HG03520 (cell line): ENCODE results near the gene EVI5L.
"Not testable (repeated sequence)": the region's sequence is repeated elsewhere in the genome, so short reads cannot be mapped to it uniquely, and the experiment has no call there.

Experiments
- ATAC-seq: cut with Tn5 transposase; IDR thresholded peaks from one replicate; pipeline ENCODE4 v1.9.1; 2021; ENCODE audit warnings: mild to moderate bottlenecking, moderate library complexity; ENCODE audit not compliant: unreplicated experiment

Gene EVI5L

DNA sequence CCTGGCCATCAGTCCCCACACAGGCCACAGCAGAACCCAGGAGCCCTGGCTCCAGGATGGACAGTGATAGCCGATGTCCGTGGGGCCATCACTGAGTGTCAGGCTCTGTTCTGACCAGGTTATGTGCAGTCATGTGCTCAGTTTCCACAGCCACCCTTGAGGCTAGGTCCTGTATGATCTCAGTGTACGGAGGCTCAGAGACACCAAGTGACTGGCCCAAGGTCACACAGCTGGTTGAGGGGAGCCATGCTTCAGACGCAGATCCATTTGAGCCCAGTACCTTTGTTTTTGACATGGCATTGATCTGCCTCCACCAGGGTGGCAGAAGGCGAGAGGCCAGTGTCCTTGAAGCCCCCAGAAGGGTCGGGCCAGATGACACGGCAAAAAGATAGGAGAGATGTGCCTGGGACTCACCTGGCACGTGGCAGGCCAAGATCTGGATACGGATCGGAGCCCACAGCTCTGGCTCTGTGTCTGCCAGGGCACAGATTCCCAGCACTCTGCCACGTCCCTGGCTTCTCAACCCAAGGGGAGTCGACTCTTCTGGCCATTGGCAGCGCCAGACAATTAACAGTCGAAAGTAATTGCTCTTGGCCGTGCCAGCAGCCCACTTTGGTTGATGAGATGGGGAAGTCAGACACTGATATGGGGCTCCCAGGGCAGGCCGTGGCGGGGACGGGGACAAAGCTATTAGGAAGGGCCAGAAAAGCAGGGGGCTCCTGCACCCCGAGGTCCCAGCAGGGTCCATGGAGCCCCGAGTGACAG, 15.6 kb downstream of the EVI5L start:
- ATAC-seq, result no peak

DNA sequence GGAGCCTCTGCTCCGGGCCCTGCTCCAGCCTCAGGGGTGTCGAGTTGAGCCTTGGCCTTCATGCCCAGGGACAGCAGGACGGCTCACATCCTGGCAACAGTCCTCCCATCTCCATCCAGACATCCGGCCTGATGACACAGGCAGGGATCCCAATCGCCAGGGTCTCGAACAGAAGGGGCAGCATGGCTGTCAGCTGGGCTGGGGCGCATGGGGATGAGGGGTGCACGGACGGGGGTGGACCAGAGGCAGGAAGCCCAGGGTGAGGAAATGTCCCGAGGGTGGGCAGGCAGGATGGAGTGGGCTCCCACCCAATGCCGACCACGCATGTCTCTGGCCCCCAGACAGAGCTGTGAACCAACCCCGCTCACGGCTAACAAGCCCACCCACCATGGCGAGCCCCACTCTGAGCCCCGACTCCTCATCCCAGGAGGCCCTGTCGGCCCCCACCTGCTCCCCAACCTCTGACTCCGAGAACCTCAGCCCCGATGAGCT, 16.2 kb downstream of the EVI5L start:
- no peak for ATAC-seq

DNA sequence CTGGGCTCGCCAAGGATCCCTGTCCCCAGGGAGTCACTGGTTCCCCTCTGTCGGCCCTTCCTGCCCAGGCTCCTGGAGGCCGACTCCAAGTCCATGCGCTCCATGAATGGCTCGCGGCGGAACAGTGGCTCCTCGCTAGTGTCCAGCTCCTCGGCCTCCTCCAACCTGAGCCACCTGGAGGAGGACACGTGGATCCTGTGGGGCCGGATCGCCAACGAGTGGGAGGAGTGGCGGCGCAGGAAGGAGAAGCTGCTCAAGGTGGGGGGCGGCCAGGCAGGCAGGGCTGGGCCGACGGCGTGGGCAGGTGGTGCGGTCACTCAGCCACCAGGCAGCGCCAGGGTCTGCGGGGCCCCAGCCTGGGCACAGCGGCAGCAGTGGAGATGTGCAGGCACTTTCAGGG, 17.6 kb downstream of the EVI5L start:
- no peak for ATAC-seq

DNA sequence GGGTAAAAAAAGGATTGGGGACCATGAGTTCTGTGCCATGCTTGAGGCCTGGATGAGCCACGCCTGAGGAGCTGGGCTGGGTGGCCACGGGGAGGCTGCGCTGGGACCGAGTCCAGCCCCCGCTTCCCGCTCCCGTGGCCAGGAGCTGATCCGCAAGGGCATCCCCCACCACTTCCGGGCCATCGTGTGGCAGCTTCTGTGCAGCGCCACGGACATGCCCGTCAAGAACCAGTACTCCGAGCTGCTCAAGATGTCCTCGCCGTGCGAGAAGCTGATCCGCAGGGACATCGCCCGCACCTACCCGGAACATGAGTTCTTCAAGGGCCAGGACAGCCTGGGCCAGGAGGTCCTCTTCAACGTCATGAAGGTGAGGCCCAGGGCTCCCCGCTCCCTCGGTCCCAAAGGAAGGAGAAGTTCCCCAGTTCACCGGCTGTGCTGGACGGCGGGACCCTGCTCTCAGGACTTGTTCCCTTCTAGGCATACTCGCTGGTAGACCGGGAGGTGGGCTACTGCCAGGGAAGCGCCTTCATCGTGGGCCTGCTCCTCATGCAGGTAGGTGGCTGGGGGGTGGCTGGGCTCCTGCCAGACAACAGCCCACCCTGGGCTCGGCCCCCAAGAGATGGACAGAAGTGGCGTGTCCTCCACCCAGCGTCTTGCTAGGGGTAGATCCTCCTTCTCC, 18.9 kb downstream of the EVI5L start:
- ATAC-seq, result no peak

DNA sequence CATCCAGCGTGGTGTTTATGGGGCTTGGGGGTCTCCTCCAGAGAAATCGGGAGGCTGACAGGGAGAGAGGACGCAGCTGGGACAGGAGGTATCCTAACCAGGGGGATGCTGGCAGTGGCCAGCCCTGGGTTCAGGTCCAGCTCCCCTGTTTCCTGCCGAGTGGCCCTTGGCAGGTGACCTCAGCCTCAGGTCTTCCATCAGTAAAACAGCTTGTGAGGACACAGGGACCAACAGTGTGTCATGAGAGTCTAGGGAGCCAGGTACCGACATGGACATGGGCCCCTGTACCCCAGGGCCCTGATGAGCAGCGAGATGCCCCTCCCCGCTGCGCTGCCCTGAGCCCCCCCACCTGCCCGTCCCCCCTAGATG, 19.6 kb downstream of the EVI5L start:
- no peak for ATAC-seq

DNA sequence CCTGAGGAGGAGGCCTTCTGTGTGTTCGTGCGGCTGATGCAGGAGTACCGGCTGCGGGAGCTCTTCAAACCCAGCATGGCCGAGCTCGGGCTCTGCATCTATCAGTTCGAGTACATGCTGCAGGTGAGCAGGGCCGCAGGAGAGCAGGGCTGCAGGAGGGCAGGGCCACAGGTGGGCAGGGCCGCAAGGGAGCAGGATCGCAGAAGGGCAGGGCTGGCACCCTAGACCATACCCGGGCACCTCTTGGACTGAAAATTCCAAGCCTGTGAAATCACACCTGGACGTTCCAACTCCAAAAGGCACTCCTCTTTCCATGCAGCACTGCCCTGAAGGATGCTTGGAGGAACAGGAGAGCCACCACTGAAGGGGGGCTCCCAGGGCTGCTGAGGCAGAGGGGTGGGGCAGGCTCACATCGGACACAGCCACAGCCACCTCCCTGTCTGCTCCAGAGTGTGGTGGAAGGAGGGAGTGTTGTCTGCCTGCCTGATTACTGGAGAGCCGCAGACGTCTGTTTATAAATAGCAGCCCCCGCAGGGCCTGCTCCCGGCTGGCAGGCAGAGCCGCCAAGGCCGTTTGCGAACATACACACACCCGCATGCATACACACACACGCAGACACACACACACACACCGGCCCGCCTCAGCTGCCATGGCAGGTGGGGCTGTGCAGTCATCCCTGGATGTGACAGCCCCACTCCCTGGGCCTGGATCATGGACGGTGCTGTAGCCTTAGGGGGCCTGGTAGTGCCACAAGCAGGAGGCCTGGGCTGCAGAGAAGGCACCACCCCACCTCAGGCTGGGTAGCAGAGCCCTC, 20.2 kb downstream of the EVI5L start:
- ATAC-seq, result no peak

DNA sequence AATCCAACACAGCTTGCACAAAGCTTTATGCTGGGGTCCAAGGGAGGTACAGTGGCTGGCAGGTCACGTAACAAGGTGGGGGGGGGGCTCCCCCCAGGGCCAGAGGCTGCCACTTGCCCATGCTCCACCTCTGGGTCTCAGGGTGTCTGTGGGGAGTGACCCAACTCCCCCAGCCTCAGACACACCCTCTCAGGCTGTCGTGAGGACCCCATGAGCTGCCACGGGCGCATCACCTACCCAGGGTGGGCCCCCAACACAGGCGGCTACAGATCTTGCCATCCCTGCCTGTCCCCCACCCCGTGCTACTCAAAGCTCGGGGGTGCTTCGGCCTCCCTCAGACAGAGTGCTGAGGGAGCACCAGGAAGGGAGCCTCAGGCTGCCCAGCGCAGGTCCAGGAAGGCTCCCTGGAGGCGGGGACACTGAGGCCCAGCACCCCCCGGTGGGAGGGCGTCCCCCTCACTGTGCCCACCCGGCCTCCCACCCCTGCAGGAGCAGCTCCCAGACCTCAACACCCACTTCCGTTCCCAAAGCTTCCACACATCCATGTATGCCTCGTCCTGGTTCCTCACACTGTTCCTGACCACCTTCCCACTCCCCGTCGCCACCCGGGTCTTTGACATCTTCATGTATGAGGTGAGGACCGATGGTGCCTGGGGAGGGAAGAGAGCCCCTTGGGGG, 21.1 kb downstream of the EVI5L start:
- ATAC-seq, result no peak

DNA sequence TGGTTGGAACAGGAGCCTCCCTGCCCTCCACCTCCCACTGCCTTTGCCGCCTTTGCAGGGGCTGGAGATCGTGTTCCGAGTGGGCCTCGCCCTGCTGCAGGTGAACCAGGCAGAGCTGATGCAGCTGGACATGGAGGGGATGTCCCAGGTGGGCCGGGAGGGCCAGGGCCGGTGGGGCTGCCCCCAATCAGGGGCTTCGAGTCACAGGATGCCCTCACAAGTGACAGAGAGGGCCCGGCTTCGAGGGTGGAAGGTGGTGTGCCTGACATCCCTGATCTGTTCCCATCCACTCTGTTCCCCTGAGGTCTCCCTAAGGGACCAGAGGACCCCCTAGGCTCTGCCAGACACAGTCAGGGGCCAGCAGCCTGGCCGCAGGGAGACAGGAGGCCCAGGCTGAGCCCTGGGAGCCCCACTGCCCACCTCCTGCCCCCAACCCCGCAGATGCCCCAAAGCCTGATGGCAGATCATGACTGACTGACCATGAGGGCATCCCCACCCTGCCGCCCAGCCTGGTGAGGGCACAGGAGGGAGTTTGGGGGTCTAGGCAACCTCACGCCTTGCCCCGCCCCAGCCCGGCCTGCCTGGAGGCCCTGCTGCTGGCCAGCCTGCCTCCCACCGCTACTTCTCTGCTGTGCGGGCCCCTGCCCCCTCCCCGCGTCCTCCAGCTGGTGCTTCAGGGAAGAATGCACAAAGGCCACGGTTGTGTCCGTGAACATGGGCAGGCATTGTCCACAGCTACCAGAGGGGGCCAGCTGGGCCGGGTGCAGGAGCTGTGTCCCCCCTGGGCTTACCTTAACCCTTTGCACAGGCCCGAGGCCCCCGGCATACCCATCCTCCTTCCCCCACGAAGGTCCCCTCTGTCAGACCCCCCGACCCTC, 21.8 kb downstream of the EVI5L start:
- ATAC-seq, result no peak

DNA sequence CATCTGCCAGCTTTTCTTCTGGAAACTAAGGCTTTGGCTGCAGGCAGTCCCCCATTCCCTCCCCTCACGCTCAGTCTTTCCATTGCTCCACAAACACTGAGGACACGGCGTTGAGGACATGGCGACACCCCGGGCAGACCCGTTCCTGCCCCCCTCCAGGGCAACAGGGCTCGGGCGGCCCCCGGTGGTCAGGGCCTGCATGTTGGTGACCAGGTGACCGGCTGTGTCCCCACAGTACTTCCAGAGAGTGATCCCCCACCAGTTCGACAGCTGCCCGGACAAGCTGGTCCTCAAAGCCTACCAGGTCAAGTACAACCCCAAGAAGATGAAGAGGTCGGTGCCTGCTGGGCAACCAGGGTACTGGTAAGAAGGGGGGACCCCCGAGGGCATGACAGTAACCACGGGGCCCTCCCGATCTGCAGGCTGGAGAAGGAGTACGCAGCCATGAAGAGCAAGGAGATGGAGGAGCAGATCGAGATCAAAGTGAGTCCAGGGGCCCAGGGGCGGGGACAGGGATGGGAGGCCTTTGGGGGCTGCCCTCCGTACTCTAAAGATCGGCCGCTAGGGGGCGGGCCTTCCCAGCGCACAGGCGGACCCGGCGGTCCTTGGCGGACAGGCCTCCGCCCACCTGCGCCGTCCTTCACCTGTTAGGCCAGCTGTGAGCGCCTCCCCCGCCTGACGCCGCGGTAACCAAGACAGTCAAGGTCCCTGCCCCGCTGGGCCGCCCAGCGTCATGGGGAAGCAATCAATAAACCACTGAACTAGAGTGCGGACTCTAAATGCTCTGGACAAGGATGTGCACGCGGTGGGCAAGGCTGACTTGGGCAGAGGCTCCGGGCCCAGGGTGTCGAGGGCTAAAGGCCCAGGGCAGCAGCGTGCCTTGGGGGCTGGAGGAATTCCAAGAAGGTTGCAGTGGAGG, 23.1 kb downstream of the EVI5L start:
- ATAC-seq, result no peak

DNA sequence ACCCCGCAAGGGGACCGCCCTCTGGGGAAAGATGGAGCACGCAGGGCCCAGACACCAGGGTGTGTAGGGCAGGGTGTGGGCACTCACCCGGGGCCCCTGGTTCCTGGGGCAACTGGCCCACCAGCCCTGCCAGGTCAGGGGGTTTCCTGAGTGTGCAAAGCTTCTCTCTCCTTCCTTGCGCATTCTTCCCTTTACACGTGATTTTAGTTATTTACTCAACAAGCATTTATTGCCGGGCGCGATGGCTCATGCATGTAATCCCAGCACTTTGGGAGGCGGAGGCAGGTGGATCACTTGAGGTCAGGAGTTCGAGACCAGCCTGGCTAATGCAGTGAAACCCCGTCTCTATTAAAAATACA, 23.7 kb downstream of the EVI5L start:
- ATAC-seq, result no peak

DNA sequence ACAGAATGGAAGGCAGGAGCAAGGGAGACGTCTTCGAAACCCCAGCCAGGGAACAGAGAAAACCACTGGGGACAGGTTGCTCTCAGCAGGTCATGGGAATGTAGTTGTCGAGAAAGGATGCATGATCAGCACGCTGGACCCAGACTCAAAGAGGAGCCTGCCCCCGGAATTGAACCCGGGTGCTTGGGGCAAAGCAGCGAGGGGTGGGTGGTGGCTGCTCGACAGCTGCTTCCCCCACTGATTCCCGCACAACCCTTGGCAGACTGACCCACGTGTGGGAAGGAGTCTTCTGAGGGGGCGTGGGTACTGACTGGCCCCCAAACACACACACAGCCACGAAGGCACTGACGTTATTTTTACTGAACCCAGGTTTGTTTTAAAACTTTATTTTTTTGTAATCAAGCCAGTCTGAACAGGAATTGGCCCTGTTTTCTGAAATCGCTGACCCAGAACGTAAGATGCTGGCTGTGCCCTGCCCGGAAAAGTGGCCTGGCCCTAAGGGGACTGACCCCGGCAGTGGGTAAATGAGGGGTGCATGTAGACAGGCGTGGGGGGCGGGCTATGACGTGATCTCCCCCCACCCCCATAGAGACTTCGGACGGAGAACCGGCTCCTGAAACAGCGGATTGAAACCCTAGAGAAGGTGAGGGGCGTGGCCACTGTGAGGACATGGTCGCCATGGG, 25.5 kb downstream of the EVI5L start:
- no peak for ATAC-seq

DNA sequence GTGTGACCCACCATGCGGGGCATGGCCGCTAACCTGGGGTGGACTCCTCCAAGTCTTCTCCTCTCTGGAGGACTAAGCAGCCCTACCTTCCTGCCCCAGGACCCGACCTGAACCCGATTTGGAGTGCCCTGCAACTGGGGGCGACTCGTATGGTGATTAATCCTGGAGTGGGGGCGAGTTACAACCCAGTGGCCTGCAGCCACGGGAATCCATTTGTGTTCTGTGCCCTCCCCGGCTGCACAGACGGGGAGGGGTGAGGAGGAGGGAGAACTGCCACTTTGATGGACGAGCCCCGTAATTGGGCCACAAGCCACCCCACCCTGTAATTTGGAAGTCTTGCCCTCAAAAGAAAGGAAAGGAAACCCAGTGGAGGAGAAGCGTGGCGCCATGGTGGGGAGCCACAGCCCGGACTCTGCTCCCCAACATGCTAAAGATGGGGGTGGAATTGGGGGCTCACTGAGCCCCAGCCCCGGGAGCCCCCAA, 26.1 kb downstream of the EVI5L start:
- no peak for ATAC-seq

DNA sequence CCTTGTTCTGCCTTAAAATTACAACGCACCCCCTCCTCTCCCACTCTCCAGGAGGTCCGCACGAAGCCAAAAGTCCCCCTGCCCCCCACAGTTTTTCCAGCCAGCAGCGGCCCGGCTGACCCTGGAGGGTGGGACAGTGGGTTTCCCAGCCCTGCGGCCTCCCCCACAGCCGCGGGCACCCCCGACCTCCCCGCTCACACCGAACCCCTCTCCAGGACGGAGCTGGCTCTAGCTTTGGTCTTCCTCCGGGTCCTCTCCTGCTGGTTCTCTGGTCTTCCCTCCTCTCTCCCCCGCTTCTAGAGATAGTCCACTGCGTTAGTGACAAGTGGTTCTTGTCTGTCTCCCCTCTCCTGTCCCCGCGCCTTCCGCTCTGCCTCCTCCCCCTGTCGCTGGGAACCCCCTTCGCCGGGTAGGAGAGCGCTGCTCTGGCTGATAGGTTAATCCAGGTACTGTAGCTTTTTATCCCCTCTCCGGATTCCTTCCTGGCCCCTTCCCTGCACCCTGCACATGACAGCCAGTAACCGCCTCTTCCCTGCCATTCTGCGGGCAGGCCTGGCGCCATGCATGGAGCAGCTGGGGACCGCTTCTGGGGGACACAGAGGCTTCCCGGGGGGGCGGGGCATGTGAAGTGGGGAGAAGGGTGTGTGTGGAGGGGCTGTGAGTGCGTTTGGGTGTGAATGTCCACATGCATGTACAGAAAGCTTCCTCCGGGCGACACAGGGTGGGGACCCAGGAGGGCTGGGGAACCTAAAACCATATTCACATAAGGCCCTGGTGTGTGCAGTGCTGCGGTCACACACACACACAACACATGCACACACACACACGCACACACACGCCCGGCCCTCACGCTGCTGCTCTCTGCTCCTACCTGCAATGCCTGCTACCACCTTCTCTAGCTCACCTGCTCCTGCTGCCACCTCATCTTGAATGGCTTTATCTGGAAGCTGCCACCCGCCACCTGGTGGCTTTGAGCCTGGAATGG, 27.0 kb downstream of the EVI5L start:
- ATAC-seq, result no peak

DNA sequence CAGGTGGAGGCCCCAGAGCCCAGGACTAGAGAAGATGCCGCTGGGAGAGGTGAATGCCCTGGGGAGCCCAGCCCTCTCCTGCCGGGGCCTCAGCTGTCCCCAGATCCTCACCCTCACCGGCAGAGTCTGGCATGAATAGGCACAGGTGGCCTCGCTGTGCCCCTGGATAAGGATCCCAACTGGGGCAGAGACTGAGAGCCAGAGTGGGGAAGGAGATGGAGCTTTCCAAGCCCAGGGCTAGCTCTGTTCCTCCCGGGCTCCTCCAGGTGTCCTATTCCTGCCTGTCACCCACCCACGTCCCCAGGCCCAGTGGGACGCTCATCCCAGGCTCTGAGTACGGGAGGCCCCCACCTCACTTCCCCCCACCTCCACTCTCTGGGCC, 27.7 kb downstream of the EVI5L start:
- no peak for ATAC-seq

DNA sequence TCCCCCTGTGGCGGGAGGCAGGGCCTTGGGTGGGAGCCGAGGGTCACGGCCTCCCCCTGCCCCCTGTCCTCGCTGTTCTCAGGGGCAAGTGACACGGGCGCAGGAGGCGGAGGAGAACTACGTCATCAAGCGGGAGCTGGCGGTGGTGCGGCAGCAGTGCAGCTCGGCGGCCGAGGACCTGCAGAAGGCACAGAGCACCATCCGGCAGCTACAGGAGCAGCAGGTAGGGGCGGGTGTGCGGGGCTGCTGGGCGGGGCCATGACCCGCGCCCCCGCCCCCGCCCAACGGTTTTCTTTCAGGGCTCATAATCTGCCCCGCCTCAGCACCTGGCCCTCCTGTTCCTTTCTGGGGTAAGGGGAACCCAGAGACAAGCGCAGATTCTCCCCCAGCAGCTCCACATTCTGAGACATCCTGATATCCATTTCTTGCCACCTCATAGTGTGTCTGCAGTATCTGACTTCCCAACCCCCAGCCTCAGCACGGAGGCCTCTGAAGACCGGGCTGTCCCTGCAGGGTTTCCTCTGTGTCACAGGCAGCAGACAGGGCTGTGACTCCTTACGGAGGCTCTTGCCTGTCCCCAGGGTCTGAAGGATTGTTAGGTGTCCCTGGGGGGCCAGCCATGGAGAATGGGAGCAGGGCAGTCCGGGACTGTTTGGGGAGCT, 28.2 kb downstream of the EVI5L start:
- ATAC-seq, result no peak

DNA sequence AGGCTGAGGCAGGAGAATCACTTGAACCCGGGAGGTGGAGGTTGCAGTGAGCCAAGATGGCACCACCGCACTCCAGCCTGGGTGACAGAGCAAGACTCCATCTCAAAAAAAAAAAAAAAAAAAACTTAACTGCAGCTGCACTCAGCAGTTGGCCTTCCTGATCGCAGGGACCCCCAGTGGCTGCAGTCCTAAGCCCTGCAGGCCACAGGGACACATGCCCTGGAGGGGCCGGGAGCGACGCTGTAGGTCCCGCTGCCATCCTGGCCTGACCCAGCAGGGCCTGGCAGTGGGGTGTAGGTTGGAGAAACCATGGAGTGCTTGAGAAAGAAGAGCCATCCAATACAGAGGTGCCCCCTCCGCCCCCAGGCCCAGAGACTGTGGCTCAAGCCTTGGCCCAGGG, 29.1 kb downstream of the EVI5L start:
- ATAC-seq, result not testable (repeated sequence)
